GM21576 (cell line): ENCODE data around the gene KIF21B.
"Not testable (repeated sequence)": the region's sequence is repeated elsewhere in the genome, so short reads cannot be mapped to it uniquely, and the experiment has no call there.

ENCODE experiments used
- ATAC-seq: cut with Tn5 transposase; IDR thresholded peaks from one replicate; pipeline ENCODE4 v1.9.1; 2021; ENCODE audit warnings: mild to moderate bottlenecking, moderate library complexity; ENCODE audit not compliant: unreplicated experiment

Gene KIF21B

GRCh38 chr1:200949626-200950025 lies 73.9 kb downstream of the KIF21B start:
- no peak for ATAC-seq

- no peak for ATAC-seq
Observed at GRCh38 chr1:200947059-200947566, 76.4 kb downstream of the KIF21B start.

GRCh38 chr1:200945111-200945510 lies 78.4 kb downstream of the KIF21B start:
- ATAC-seq: no peak

GRCh38 chr1:200938955-200939354 lies 84.6 kb downstream of the KIF21B start:
- ATAC-seq: no peak

GRCh38 chr1:200935286-200935962 lies 88.1 kb downstream of the KIF21B start:
- not testable (repeated sequence) for ATAC-seq

GRCh38 chr1:200934676-200935245 lies 88.8 kb downstream of the KIF21B start:
- no peak for ATAC-seq

GRCh38 chr1:200931776-200932175 lies 91.7 kb downstream of the KIF21B start:
- ATAC-seq: no peak

- ATAC-seq: not testable (repeated sequence)
Observed at GRCh38 chr1:200930285-200930684, 93.2 kb downstream of the KIF21B start.

GRCh38 chr1:200929530-200930278 lies 93.8 kb downstream of the KIF21B start:
- no peak for ATAC-seq

GRCh38 chr1:200925831-200926230 lies 97.7 kb downstream of the KIF21B start:
- no peak for ATAC-seq

- no peak for ATAC-seq
Observed at GRCh38 chr1:200923601-200924000, 99.9 kb downstream of the KIF21B start.

- no peak for ATAC-seq
Observed at GRCh38 chr1:200922406-200922805, 101.1 kb downstream of the KIF21B start.

- no peak for ATAC-seq
Observed at GRCh38 chr1:200921571-200922110, 101.9 kb downstream of the KIF21B start.
